Stomach (tissue), 9 donors: ENCODE data around the gene CHURC1. TPM values are rescaled to one million over a fixed set of nuclear protein-coding genes. Genes with fewer than 3 reads are reported as not detected.

Experiments
- DNase-seq, 2 donors: peaks; one replicate each; pipeline versions ENCODE4 v3.0.0 to v3.0.0-alpha.2; 2013 to 2019
- H3K27ac ChIP-seq, 5 donors: fragments of 200-600 bp in 4 of 5; sonication (generic) in 4 of 5; one replicate each; pipeline ENCODE4 v1.5.1; 2013 to 2019; ENCODE audit warnings: mild to moderate bottlenecking in 1 of 5, moderate library complexity in 1 of 5
- H3K27me3 ChIP-seq, 3 donors: fragments of 200-600 bp; sonication (generic); one replicate each; pipeline ENCODE4 v1.5.1; 2017 to 2019; ENCODE audit warnings: mixed run types in 1 of 3
- H3K36me3 ChIP-seq, 4 donors: fragments of 200-600 bp; sonication (generic); 1 replicate in 3 of 4; 2 replicates in 1 of 4; pipeline ENCODE4 v1.5.1; 2016 to 2019
- H3K4me1 ChIP-seq, 4 donors: fragments of 200-600 bp; sonication (generic); one replicate each; pipeline ENCODE4 v1.5.1; 2016 to 2019
- H3K4me3 ChIP-seq, 4 donors: fragments of 200-600 bp; sonication (generic) in 3 of 4; one replicate each; pipeline ENCODE4 v1.5.1; 2016 to 2019; ENCODE audit warnings: mild to moderate bottlenecking in 1 of 4
- H3K9me3 ChIP-seq, 4 donors: fragments of 200-600 bp; sonication (generic); one replicate each; pipeline ENCODE4 v1.5.1; 2016 to 2019
- EP300 ChIP-seq: sonication (generic); formaldehyde crosslinking; IDR thresholded peaks from one replicate; pipeline ENCODE4 v1.6.1; 2017; ENCODE audit warnings: antibody characterized with exemption
- POLR2A ChIP-seq, 4 donors: fragments of 450-650 bp; IDR thresholded peaks; one replicate each; pipeline ENCODE4 v1.6.1; 2016; ENCODE audit warnings: antibody characterized with exemption in 4 of 4, control low read depth in 2 of 4, mild to moderate bottlenecking in 1 of 4, moderate library complexity in 1 of 4
- POLR2AphosphoS5 ChIP-seq, 3 donors: sonication (generic); formaldehyde crosslinking; IDR thresholded peaks; one replicate each; pipeline ENCODE4 v1.6.1; 2016; ENCODE audit warnings: antibody characterized with exemption in 3 of 3
- WGBS, 5 donors: extraction: QIAGEN DNeasy Blood & Tissue Kit in 3 of 5; methylation state at CpG; one replicate each; pipeline versions ENCODE4 v1.1.5 to v1.1.7; 2013 to 2018; 5-methylcytosine and 5-hydroxymethylcytosine counted together
- intact Hi-C: fragments of 100-400 bp; cut with DNase I; formaldehyde crosslinking; loops from one replicate; pipeline ENCODE4 v1.15.1; 2023; ENCODE audit warnings: low total_unique reads
- polyA plus RNA-seq, 3 donors: library from polyadenylated mRNA; stranded (reverse); fragments of 200-250 nt; gene quantifications; one replicate each; pipeline ENCODE4 v1.2.3, GENCODE V29; 2013
- small RNA-seq, 4 donors: library from RNA; depleted of rRNA; stranded (forward); fragments of <200 nt; gene quantifications; one replicate each; pipeline ENCODE3, GENCODE V24; 2016
- total RNA-seq, 5 donors: library from RNA; depleted of rRNA; stranded (reverse); fragments of >200 nt; gene quantifications; one replicate each; pipeline versions ENCODE4 v1.1.0 to v1.2.3, GENCODE V29; 2014 to 2016
- TF ChIP-seq, protein P1 (sequence below), 7 experiments: fragments of 450-650 bp in 4 of 7; fragments of 200-600 bp in 3 of 7; sonication (generic) in 3 of 7; IDR thresholded peaks; one replicate each; pipeline ENCODE4 v1.5.1; 2016 to 2019; ENCODE audit warnings: antibody characterized with exemption in 7 of 7, control low read depth in 2 of 7, mild to moderate bottlenecking in 1 of 7
- donor health status: healthy with polysubstance abuse.
- donor health status: Bipolar disorder and iron deficiency.
- donor health status: healthy.

The CHURC1 gene
- total and polyA plus RNA-seq, 8 donors, result 20.4 to 102 (median 42.5) TPM

- TF ChIP-seq POLR2A (IDR thresholded peaks at IDR 0.05) (no peak), EP300 (no peak), POLR2AphosphoS5 (IDR thresholded peaks at IDR 0.05) (no peak)
- TF ChIP-seq, protein P1, sequence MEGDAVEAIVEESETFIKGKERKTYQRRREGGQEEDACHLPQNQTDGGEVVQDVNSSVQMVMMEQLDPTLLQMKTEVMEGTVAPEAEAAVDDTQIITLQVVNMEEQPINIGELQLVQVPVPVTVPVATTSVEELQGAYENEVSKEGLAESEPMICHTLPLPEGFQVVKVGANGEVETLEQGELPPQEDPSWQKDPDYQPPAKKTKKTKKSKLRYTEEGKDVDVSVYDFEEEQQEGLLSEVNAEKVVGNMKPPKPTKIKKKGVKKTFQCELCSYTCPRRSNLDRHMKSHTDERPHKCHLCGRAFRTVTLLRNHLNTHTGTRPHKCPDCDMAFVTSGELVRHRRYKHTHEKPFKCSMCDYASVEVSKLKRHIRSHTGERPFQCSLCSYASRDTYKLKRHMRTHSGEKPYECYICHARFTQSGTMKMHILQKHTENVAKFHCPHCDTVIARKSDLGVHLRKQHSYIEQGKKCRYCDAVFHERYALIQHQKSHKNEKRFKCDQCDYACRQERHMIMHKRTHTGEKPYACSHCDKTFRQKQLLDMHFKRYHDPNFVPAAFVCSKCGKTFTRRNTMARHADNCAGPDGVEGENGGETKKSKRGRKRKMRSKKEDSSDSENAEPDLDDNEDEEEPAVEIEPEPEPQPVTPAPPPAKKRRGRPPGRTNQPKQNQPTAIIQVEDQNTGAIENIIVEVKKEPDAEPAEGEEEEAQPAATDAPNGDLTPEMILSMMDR (IDR thresholded peaks at IDR 0.05), result no peak
- Histone ChIP-seq H3K27me3 (peaks cover 0 to 12% (median 0%) of the 10 kb centered on the region in 3 donors), H3K27ac (no peak overlapping the region), H3K36me3 (no peaks in the 10 kb centered on the region), H3K9me3 (no peaks in the 10 kb centered on the region), H3K4me1 (peaks cover 11 to 22% (median 20%) of the 10 kb centered on the region in 4 donors), H3K4me3 (no peak overlapping the region)
- no peak for DNase-seq
- intact Hi-C loops, result loop anchor here (10.0 kb wide), 1 partner anchor 50 kb away; no protein-coding TSS in a partner anchor
- WGBS, 5 donors, result 71 to 82% (median 73%) methylated on average over 8 of the region's 8 CpGs
Observed at GRCh38 chr14:64974563-64974962, 60.3 kb downstream of the CHURC1 start.

- H3K27ac ChIP-seq, result no peak overlapping the region
- intact Hi-C loops, result loop anchor here (10.0 kb wide), 2 partner anchors 55 to 155 kb away; no protein-coding TSS in a partner anchor
- no peaks in the 10 kb centered on the region for H3K27me3 ChIP-seq
- no peak for DNase-seq
- TF ChIP-seq, protein P1 (IDR thresholded peaks at IDR 0.05), result no peak
- TF ChIP-seq POLR2AphosphoS5 (IDR thresholded peaks at IDR 0.05) (no peak), POLR2A (IDR thresholded peaks at IDR 0.05) (no peak), EP300 (no peak)
- H3K4me1 ChIP-seq, result peaks cover 0 to 8% (median 6%) of the 10 kb centered on the region in 4 donors
- H3K36me3 ChIP-seq, result no peaks in the 10 kb centered on the region
- H3K4me3 ChIP-seq, result no peak overlapping the region
- H3K9me3 ChIP-seq, result no peaks in the 10 kb centered on the region
- 60 to 81% (median 69%) methylated on average over 5 of the region's 5 CpGs for WGBS, 5 donors
Observed at GRCh38 chr14:64979336-64980074, 65.2 kb downstream of the CHURC1 start.

GRCh38 chr14:64983439-64984310, 69.4 kb downstream of the CHURC1 start:
- TF ChIP-seq, protein P1 (IDR thresholded peaks at IDR 0.05), result peak in 5 of 7 experiments; percentile 31 to 77 (median 58)
- TF ChIP-seq POLR2A (IDR thresholded peaks at IDR 0.05), result no peak
- Histone ChIP-seq H3K27me3 (no peaks in the 10 kb centered on the region), H3K36me3 (no peaks in the 10 kb centered on the region), H3K4me1 (peaks cover 6 to 31% (median 26%) of the 10 kb centered on the region in 4 donors), H3K4me3 (peak overlapping the region in 2 of 4 donors; percentile 13 to 20), H3K27ac (peak overlapping the region in 1 of 5 donors; percentile 13), H3K9me3 (no peaks in the 10 kb centered on the region)
- intact Hi-C loops, result loop anchor here (10.0 kb wide), 1 partner anchor 159 kb away; no protein-coding TSS in a partner anchor
- 6 to 10% (median 8%) methylated on average over 15 of the region's 15 CpGs for WGBS, 5 donors
- peak; percentile 42 to 85 for DNase-seq

Small RNA genes lying within 50 kb of the gene (small RNA-seq; reads per million reads assigned to genes)
- 0 reads per million in 4 donors for gene RPPH1-2P

Other genes starting within 250 kb of the CHURC1 start
- 100 to 1,000 TPM in 1 of 5 donors, 10 to 100 TPM in 4; 25.3 to 292 (median 27.2) TPM for gene PLEKHG3, start 210.0 kb upstream of the CHURC1 start, total RNA-seq
- 10 to 100 TPM in 1 of 3 donors, 1 to 10 TPM in 2; 7.3 to 24.8 (median 9.2) TPM for gene PLEKHG3, start 210.0 kb upstream of the CHURC1 start, polyA plus RNA-seq
- 1 to 10 TPM in 2 of 5 donors, under 1 TPM in 1, not detected in 2; under 0.01 to 3.5 (median 1.0) TPM for gene SPTB, start 34.5 kb upstream of the CHURC1 start, total RNA-seq
- gene SPTB, start 34.5 kb upstream of the CHURC1 start, polyA plus RNA-seq, result under 1 TPM; 0.18 to 0.92 (median 0.19) TPM
- gene GPX2, start 28.3 kb downstream of the CHURC1 start, total RNA-seq, result 100 to 1,000 TPM in 2 of 5 donors, 10 to 100 TPM in 3; 22.8 to 298 (median 48.4) TPM
- gene GPX2, start 28.3 kb downstream of the CHURC1 start, polyA plus RNA-seq, result 100 to 1,000 TPM; 167 to 464 (median 301) TPM
- 10 to 100 TPM in 3 of 5 donors, 1 to 10 TPM in 2; 1.2 to 20.3 (median 11.0) TPM for gene RAB15, start 57.9 kb downstream of the CHURC1 start, total RNA-seq
- 10 to 100 TPM in 2 of 3 donors, 1 to 10 TPM in 1; 7.2 to 14.1 (median 11.9) TPM for gene RAB15, start 57.9 kb downstream of the CHURC1 start, polyA plus RNA-seq
- gene FNTB, start 72.4 kb downstream of the CHURC1 start, total RNA-seq, result 10 to 100 TPM in 2 of 5 donors, 1 to 10 TPM in 2, not detected in 1; 2.9 to 18.3 (median 8.1) TPM
- 10 to 100 TPM in 1 of 3 donors, 1 to 10 TPM in 2; 6.1 to 10.6 (median 6.3) TPM for gene FNTB, start 72.4 kb downstream of the CHURC1 start, polyA plus RNA-seq
- 10 to 100 TPM; 21.4 to 64.9 (median 51.3) TPM for gene MAX, start 188.1 kb downstream of the CHURC1 start, total RNA-seq
- gene MAX, start 188.1 kb downstream of the CHURC1 start, polyA plus RNA-seq, result 10 to 100 TPM; 42.8 to 51.5 (median 44.1) TPM